Peyer's patch (tissue), 4 donors: ENCODE measurements around the gene BTG4. TPM values are rescaled to one million over a fixed set of nuclear protein-coding genes. Genes with fewer than 3 reads are reported as not detected.

Experiments
- DNase-seq, 3 donors: peaks; one replicate each; pipeline ENCODE4 v3.0.0-alpha.2; 2017 to 2019
- H3K27ac ChIP-seq, 4 donors: fragments of 200-600 bp; sonication (generic); one replicate each; pipeline ENCODE4 v1.5.1; 2016 to 2019
- H3K27me3 ChIP-seq, 2 donors: fragments of 200-600 bp; sonication (generic); one replicate each; pipeline ENCODE4 v1.5.1; 2019
- H3K36me3 ChIP-seq, 3 donors: fragments of 200-600 bp; sonication (generic); one replicate each; pipeline ENCODE4 v1.5.1; 2016 to 2019
- H3K4me1 ChIP-seq, 4 donors: fragments of 200-600 bp; sonication (generic); one replicate each; pipeline ENCODE4 v1.5.1; 2016 to 2019
- H3K4me3 ChIP-seq, 4 donors: fragments of 200-600 bp; sonication (generic); 1 replicate in 3 of 4; 2 replicates in 1 of 4; pipeline ENCODE4 v1.5.1; 2016 to 2019; ENCODE audit warnings: mild to moderate bottlenecking in 1 of 4
- H3K9me3 ChIP-seq, 4 donors: fragments of 200-600 bp; sonication (generic); one replicate each; pipeline ENCODE4 v1.5.1; 2016 to 2019; ENCODE audit warnings: mild to moderate bottlenecking in 1 of 4
- POLR2A ChIP-seq, 2 donors: fragments of 450-650 bp; IDR thresholded peaks; one replicate each; pipeline ENCODE4 v1.5.1; 2017; ENCODE audit warnings: antibody characterized with exemption in 2 of 2, mild to moderate bottlenecking in 2 of 2, moderate library complexity in 2 of 2
- total RNA-seq, 4 donors: library from RNA; depleted of rRNA; stranded (reverse); fragments of >200 nt; gene quantifications; one replicate each; pipeline ENCODE4 v1.1.0, GENCODE V29; 2016
- TF ChIP-seq, protein P1 (sequence below), 6 experiments: fragments of 450-650 bp in 4 of 6; fragments of 200-600 bp in 2 of 6; sonication (generic) in 1 of 6; IDR thresholded peaks; one replicate each; pipeline ENCODE4 v1.5.1; 2017 to 2019; ENCODE audit warnings: antibody characterized with exemption in 6 of 6, mild to moderate bottlenecking in 3 of 6, moderate library complexity in 1 of 6

BTG4 gene
- total RNA-seq, 4 donors from 2014 or later = not detected

GRCh38 chr11:111483431-111483830, 28.8 kb downstream of the BTG4 start:
- no peak for DNase-seq
- Histone ChIP-seq H3K9me3 (peaks cover 0 to 9% (median 2%) of the 10 kb centered on the region in 4 donors), H3K36me3 (no peaks in the 10 kb centered on the region), H3K27me3 (no peaks in the 10 kb centered on the region), H3K4me3 (no peak overlapping the region), H3K27ac (no peak overlapping the region), H3K4me1 (no peaks in the 10 kb centered on the region)
- TF ChIP-seq POLR2A (IDR thresholded peaks at IDR 0.05) = no peak
- TF ChIP-seq, protein P1, sequence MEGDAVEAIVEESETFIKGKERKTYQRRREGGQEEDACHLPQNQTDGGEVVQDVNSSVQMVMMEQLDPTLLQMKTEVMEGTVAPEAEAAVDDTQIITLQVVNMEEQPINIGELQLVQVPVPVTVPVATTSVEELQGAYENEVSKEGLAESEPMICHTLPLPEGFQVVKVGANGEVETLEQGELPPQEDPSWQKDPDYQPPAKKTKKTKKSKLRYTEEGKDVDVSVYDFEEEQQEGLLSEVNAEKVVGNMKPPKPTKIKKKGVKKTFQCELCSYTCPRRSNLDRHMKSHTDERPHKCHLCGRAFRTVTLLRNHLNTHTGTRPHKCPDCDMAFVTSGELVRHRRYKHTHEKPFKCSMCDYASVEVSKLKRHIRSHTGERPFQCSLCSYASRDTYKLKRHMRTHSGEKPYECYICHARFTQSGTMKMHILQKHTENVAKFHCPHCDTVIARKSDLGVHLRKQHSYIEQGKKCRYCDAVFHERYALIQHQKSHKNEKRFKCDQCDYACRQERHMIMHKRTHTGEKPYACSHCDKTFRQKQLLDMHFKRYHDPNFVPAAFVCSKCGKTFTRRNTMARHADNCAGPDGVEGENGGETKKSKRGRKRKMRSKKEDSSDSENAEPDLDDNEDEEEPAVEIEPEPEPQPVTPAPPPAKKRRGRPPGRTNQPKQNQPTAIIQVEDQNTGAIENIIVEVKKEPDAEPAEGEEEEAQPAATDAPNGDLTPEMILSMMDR (IDR thresholded peaks at IDR 0.05) = no peak

DNA sequence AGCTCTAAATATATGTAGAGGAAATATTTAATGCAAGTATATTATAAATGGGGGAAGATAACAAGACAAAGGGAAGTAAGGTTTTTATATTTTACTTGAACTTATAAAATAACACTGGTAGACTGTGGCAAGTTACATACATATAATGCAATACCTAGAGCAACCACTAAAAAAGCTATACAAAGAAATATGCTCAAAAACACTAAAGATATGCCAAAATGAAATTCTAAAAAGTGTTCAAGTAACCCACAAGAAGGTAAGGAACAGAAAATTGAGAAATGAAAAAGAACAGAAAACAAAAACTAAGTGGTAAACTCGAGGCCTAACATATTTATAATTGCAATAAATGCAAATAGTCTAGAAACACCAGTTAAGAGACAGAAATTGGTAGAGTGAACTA, 32.5 kb downstream of the BTG4 start:
- no peaks in the 10 kb centered on the region for H3K27me3 ChIP-seq
- no peak for DNase-seq
- no peak for TF ChIP-seq POLR2A (IDR thresholded peaks at IDR 0.05)
- TF ChIP-seq, protein P1 (IDR thresholded peaks at IDR 0.05) = peak in 1 of 6 experiments; percentile 4
- peaks cover 0 to 9% (median 0%) of the 10 kb centered on the region in 4 donors for H3K9me3 ChIP-seq
- no peaks in the 10 kb centered on the region for H3K36me3 ChIP-seq
- no peaks in the 10 kb centered on the region for H3K4me1 ChIP-seq
- no peak overlapping the region for H3K4me3 ChIP-seq
- H3K27ac ChIP-seq = no peak overlapping the region

DNA sequence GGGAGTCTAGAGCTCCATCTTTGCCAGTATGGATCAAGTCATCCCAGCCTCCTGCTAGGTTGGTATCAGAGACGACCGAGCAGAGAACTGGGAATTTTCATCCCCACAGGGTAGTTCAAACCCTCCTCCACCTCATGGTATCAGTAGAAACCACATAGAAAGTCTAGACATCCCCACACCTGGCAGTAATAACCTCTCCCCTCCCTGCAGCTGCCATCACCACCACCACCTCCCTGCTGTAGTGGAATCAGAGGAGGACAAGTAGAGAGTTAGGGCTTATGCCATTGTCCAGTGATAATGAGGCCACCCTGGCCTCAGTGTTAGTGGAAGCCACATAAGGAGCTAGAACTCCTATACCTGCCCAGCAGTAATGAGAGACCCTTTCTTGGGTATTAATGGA, 34.3 kb downstream of the BTG4 start:
- DNase-seq = no peak
- peaks cover 0 to under 1% (median 0%) of the 10 kb centered on the region in 4 donors for H3K9me3 ChIP-seq
- no peak overlapping the region for H3K4me3 ChIP-seq
- no peaks in the 10 kb centered on the region for H3K4me1 ChIP-seq
- no peak overlapping the region for H3K27ac ChIP-seq
- TF ChIP-seq, protein P1 (IDR thresholded peaks at IDR 0.05) = no peak
- TF ChIP-seq POLR2A (IDR thresholded peaks at IDR 0.05) = no peak
- no peaks in the 10 kb centered on the region for H3K36me3 ChIP-seq
- no peaks in the 10 kb centered on the region for H3K27me3 ChIP-seq

- Histone ChIP-seq H3K36me3 (no peaks in the 10 kb centered on the region), H3K27me3 (no peaks in the 10 kb centered on the region), H3K4me1 (no peaks in the 10 kb centered on the region), H3K27ac (no peak overlapping the region), H3K9me3 (no peaks in the 10 kb centered on the region), H3K4me3 (no peak overlapping the region)
- TF ChIP-seq, protein P1 (IDR thresholded peaks at IDR 0.05) = no peak
- no peak for TF ChIP-seq POLR2A (IDR thresholded peaks at IDR 0.05)
- no peak for DNase-seq
Observed at GRCh38 chr11:111476956-111477355, 35.2 kb downstream of the BTG4 start.

DNA sequence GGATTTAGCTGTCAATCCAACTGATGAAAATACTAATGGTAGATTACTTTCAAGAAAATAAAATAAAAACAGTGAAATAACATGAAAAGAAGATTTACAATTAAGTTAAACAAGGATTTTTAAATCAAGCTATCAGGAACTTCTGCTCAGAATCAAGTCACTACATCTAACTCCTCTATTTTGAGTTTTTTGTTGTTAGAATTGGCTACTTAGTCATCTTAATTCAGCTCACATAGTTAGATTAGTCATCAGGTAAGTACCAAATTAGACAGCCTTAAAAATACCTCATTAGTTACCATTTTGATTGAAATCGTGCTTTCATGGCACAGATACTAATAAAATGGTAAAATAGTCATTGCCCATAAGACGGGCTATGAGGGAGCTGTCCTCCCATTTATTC, 35.8 kb downstream of the BTG4 start:
- no peaks in the 10 kb centered on the region for H3K36me3 ChIP-seq
- H3K4me3 ChIP-seq = no peak overlapping the region
- no peaks in the 10 kb centered on the region for H3K27me3 ChIP-seq
- H3K4me1 ChIP-seq = no peaks in the 10 kb centered on the region
- DNase-seq = no peak
- no peak overlapping the region for H3K27ac ChIP-seq
- TF ChIP-seq, protein P1 (IDR thresholded peaks at IDR 0.05) = no peak
- TF ChIP-seq POLR2A (IDR thresholded peaks at IDR 0.05) = no peak
- H3K9me3 ChIP-seq = no peaks in the 10 kb centered on the region

- no peak for TF ChIP-seq POLR2A (IDR thresholded peaks at IDR 0.05)
- TF ChIP-seq, protein P1 (IDR thresholded peaks at IDR 0.05) = no peak
- no peaks in the 10 kb centered on the region for H3K4me1 ChIP-seq
- no peak for DNase-seq
- H3K4me3 ChIP-seq = no peak overlapping the region
- no peaks in the 10 kb centered on the region for H3K9me3 ChIP-seq
- H3K27me3 ChIP-seq = no peaks in the 10 kb centered on the region
- no peak overlapping the region for H3K27ac ChIP-seq
- no peaks in the 10 kb centered on the region for H3K36me3 ChIP-seq
Observed at GRCh38 chr11:111474432-111474831, 37.8 kb downstream of the BTG4 start.
